GM10266 (cell line): ENCODE data around the gene CAPN5.

Experiments
- DNase-seq: peaks from one replicate; pipeline ENCODE4 v3.0.0; 2012; ENCODE audit errors: extremely low spot score
- TF ChIP-seq, protein P1 (sequence below): IDR thresholded peaks from 2 replicates; pipeline ENCODE4 v1.5.1; 2012; ENCODE audit warnings: mild to moderate bottlenecking, low read depth; ENCODE audit not compliant: control insufficient read depth, insufficient read depth; ENCODE audit errors: missing control alignments

CAPN5 gene

DNA sequence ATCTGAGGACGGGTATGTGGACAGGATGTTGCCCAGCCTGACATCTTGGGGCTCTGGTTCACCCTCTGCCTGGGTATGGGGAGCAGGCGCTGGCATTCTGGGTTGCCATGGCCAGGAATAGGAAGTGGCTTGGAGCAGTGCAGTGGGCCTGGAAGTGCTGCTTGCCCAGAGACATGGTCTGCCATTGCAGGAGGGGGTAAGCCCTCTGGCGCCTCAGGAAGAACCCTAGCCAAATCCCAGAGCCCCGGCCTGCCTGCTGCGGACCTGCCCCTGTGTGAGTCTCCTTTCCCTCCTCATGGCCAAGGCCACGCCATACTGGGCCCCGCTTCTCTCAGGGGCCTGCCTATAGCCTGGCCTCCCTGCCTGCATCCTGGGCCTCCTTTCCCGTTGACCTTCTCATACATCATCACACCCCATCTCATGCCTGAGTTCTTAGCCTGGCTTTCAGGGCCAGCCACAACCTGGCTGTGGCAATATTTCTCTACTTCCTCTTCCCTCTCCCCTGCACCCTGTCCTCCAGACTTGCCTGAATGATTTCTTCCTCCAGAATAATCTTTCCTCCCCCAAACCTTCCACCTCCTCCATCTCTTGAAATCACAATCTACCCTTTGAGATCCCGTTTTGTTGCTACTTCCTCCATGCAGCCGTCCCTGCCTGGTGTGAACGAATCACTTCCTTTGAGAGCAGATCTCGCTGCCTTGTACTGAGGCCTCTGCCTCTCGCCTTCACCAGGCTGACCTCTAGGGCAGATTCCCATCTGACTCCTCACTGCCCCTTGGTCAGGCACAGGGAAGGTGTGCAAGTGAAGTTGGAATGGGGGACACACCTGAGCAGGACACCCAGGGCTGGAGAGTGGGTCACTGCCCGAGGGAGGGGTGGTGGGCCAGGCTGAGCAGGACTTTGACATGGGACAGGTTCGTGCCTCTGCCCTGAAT, 5.2 kb downstream of the CAPN5 start:
- TF ChIP-seq, protein P1, sequence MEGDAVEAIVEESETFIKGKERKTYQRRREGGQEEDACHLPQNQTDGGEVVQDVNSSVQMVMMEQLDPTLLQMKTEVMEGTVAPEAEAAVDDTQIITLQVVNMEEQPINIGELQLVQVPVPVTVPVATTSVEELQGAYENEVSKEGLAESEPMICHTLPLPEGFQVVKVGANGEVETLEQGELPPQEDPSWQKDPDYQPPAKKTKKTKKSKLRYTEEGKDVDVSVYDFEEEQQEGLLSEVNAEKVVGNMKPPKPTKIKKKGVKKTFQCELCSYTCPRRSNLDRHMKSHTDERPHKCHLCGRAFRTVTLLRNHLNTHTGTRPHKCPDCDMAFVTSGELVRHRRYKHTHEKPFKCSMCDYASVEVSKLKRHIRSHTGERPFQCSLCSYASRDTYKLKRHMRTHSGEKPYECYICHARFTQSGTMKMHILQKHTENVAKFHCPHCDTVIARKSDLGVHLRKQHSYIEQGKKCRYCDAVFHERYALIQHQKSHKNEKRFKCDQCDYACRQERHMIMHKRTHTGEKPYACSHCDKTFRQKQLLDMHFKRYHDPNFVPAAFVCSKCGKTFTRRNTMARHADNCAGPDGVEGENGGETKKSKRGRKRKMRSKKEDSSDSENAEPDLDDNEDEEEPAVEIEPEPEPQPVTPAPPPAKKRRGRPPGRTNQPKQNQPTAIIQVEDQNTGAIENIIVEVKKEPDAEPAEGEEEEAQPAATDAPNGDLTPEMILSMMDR = no peak
- no peak for DNase-seq

DNA sequence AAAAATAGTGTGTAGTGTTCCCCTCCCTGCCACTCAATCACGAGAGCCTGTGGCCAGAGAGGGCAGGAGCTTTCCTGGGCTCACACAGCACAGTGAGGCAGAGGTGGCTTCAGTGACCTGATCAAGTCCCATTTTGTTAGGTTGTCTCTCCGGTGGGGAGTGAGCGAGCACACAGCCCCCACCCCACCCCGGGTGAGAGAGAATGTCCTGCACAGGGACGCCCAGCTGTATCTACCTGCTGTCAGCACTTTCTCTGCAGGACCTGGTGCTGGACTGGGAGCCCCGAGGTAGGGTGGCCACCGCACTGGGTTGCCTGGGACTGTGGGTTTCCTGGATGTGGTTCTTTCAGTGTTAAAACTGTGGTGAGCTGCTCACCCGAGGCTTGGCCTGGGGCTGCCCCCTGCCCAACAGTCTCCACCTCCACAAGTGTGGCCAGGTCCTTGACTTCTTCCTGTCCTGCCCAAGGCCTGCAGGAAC, 6.1 kb downstream of the CAPN5 start:
- TF ChIP-seq, protein P1 = no peak
- DNase-seq = no peak

DNA sequence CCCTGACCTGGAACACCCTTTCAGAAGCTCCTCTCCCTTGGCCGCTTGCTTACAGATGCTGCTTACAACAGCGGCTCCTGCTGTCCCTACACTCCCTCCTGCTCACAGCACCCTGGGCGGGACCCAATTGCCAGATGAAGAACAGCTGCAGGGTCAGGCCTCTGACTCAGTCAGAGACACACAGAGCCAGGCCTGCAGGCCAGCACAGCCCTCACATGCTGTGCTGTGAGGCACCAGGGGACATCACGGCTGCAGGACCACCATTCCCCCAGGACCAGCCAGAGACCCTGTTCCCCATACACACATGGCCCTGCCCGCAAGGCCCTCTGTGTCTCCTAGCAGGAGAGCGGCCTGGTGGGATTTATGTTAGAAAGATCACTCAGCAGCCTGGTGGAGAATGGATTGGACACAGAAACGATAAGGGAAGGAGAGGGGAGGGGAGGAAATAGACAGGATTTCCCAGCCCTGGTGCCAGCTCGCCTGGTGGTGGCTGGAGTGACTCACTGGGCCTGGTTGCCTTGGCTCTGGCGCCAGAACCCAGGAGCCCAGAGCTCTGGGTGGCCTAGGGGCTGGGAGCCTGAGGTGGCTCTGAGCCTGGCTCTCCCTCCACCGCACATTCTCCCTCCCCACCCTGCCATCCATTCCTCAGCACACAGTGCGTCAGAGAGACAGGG, 6.7 kb downstream of the CAPN5 start:
- no peak for DNase-seq
- TF ChIP-seq, protein P1 = no peak

DNA sequence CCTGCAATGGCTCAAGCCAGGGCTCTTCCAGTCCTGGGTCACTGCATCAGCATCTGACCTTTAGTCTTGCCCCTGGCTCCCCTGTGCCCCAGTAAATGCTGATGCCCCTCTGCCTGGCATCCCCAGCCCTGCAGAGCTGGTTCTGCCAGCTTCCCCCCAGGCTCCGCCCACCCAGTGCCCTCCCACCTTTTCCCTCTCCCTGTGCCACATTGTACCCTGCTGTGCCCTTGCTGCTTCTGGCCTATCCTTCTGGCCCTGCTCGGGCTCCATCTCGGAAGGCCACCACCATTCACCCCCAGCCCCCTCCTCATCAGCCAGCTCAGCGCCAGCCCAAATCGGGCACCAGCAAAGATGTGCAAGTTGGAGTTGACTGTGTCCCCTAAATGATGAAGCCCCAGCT, 7.4 kb downstream of the CAPN5 start:
- TF ChIP-seq, protein P1 = no peak

DNA sequence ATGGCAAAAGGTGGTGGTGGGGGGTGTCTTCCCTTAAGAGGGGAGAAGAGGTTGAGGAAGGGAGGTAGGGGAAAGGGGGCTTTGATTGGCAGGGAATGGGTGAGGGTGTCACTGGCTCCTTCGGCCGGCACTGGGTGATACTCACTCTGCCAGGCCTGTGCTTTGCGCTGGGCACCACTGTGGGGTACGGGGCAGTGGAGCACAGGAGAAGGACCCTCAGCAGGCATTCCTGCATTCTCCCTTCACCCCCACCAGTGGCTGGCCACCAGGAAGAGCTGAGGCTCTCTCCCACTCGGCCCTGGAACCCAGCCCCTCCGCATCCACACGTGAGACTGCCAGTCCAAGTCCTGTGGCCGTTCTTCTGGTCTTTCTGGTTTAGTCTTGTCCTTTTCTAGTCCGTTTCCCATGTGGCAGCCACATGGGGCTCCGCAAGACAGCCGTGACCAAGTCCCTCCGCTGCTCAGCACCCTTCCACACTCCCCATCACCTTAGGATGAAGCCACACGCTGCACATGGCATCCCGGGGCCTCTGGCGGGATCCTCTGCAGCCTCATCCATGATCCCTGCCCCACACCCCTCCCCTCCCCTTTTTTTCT, 8.0 kb downstream of the CAPN5 start:
- no peak for DNase-seq
- TF ChIP-seq, protein P1 = no peak

More for the DNA sequence above, 7.4 kb downstream of the CAPN5 start:
- DNase-seq = no peak

DNA sequence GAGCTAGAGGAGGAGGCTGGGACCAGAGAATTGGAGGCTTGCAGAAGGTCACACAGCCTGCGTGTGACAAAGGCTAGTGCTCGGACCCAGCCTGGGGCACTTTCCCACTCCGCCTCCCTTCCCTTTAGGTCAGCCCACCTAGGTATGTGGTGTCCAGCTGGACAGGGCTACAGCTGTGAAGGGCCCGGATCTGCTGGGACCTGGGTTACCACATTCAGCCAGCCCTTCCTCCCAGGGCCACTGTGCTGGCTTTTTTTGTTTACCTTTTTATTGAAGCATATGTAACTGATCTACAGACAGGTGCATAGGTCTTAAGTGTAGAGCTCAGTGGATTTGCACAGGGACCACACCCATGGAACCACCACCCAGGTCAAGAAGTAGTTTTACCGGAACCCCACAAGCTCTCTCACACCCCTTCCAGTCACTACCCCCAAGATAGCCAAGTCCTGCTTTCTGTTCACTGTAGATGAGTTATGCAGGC, 8.7 kb downstream of the CAPN5 start:
- no peak for DNase-seq
- TF ChIP-seq, protein P1 = no peak
